HPDE6-E6E7 (cell line): ENCODE measurements around the gene WASHC4.

Experiments
- DNase-seq: peaks from one replicate; pipeline ENCODE4 v3.0.0; 2011; ENCODE audit warnings: missing footprints; ENCODE audit errors: extremely low spot score

WASHC4 gene

GRCh38 chr12:105205322-105206048 lies 98.0 kb downstream of the WASHC4 start:
- DNase-seq: no peak

DNA sequence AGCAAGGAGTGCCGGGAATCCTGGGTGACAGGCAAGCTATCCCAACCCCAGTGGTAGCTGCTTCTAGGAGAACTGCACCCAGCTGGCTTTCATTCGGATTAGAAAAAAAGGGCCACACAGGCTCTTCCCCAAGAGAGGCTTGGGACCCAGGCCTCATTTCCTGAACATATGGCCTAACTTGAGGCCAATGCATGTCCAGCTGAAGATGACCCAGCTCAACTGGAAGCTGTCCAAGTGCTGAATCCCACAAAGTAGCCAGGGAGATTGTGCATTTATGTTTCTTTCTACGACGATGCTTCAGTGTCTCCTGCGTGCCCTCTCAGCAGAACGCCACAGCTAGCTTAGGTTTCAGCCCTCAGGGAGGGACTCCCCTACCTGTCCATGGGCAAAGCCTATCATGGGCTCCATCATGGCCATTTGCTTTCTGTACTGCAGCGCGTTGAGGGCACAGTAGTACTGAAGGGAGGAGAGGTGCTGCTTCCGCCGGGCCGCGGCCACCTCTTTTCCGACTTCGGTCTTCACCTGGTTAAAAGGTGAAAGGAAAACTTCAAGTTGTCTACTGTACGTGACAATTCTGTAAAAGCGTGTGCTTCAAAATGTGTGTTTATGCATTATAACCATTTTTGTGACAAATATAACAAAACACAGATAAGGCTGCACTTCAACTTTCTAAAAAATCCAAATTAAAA lies 99.3 kb downstream of the WASHC4 start:
- DNase-seq: no peak

GRCh38 chr12:105209091-105209490 lies 101.6 kb downstream of the WASHC4 start:
- no peak for DNase-seq

- no peak for DNase-seq
Measured at GRCh38 chr12:105212438-105212837, 104.9 kb downstream of the WASHC4 start.

DNA sequence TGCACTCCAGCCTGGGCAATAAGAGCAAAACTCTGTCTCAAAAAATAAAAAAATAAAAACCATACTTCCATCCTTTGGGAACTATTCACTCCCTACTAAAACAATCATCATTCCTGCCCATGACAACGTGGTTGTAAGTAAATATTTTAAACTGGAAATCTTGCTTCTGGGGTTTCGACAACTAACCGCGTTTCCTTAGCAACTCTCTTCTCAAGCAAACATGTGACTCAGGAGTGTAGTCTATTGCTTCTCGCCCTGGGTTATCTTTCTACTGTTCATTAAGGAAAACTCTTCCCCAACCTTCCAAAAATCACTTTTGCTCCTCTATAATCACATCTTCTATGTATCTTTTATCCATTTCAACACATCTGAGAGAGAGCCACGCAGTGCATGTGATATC lies 106.6 kb downstream of the WASHC4 start:
- DNase-seq: no peak

GRCh38 chr12:105214670-105215375 lies 107.3 kb downstream of the WASHC4 start:
- DNase-seq: no peak

DNA sequence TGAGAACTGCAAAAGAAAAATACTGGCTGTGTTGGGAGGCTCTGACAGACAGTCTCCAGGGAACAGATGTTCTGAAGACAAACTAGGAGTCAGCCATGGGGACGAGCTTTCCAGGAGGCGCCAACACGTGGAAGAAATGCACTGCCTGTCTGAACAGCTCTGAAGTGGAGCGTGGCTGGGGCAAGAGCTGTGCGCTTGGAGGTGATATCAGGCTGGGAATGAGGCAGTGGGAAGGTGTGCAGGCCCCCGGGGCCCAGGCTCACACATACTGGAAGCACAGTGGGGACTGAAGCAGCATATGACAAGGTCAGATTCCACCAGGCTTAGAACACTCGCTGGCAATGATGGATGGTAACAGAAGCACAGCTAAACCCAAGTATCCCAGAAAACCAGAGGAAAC lies 110.9 kb downstream of the WASHC4 start:
- no peak for DNase-seq
